GM19438 (cell line): ENCODE measurements around the gene LAMB3.

Experiments
- ATAC-seq: cut with Tn5 transposase; IDR thresholded peaks from one replicate; pipeline ENCODE4 v1.9.1; 2021; ENCODE audit warnings: low read depth; ENCODE audit not compliant: unreplicated experiment

The LAMB3 gene

GRCh38 chr1:209569455-209570207 is 82.6 kb downstream of the LAMB3 start:
- ATAC-seq, result no peak

- no peak for ATAC-seq
Measured at GRCh38 chr1:209567698-209568175, 84.5 kb downstream of the LAMB3 start.

- ATAC-seq, result peak; percentile 94
Measured at GRCh38 chr1:209565759-209566678, 86.2 kb downstream of the LAMB3 start.
